ENCODE measurements around the gene RDH16. TPM values are rescaled to one million over a fixed set of nuclear protein-coding genes. Genes with fewer than 3 reads are reported as not detected.

RDH16 gene
- total RNA-seq, 6 donors from 2014 or later = 0.46 to 0.98 (median 0.54) TPM; not detected in 1

- no peak for DNase-seq
- H3K4me1 ChIP-seq = peaks cover 15 to 23% (median 18%) of the 10 kb centered on the region in 4 donors
- H3K4me3 ChIP-seq = no peak overlapping the region
- H3K27ac ChIP-seq = no peak overlapping the region
- TF ChIP-seq CTCF (IDR thresholded peaks at IDR 0.05) (no peak), POLR2A (IDR thresholded peaks at IDR 0.05) (no peak)
- 81 to 88% methylated on average over 2 of the region's 2 CpGs for whole genome bisulfite sequencing, 2 donors
- no peaks in the 10 kb centered on the region for H3K27me3 ChIP-seq
- H3K36me3 ChIP-seq = no peaks in the 10 kb centered on the region
- no peak for ATAC-seq (ENCODE audit: low FRiP score in 2 of 2)
- no peaks in the 10 kb centered on the region for H3K9me3 ChIP-seq
Observed at GRCh38 chr12:56935157-56935556, 22.3 kb downstream of the RDH16 start.

- H3K27me3 ChIP-seq = no peaks in the 10 kb centered on the region
- H3K27ac ChIP-seq = peak within 1 kb of the TSS in 2 of 4 donors; percentile 26 to 30
- H3K9me3 ChIP-seq = no peaks in the 10 kb centered on the region
- no peak for ATAC-seq (ENCODE audit: low FRiP score in 2 of 2)
- 90 to 93% methylated on average over 15 of the region's 15 CpGs for WGBS, 2 donors
- peaks cover 15 to 23% (median 18%) of the 10 kb centered on the region in 4 donors for H3K4me1 ChIP-seq
- TF ChIP-seq POLR2A (IDR thresholded peaks at IDR 0.05) (no peak), EP300 (IDR thresholded peaks at IDR 0.05) (no peak), CTCF (IDR thresholded peaks at IDR 0.05) (no peak), POLR2AphosphoS5 (IDR thresholded peaks at IDR 0.05) (no peak)
- H3K4me3 ChIP-seq = no peak within 1 kb of the TSS
- DNase-seq = no peak
- no peaks in the 10 kb centered on the region for H3K36me3 ChIP-seq
Observed at GRCh38 chr12:56933826-56934625, 23.4 kb downstream of the RDH16 start, which contains the start of gene SDR9C7. TSS of gene SDR9C7 (minus strand) at chr12:56934408. CDS start at chr12:56934261, 147 bp downstream.

GRCh38 chr12:56932867-56933266 is 24.5 kb downstream of the RDH16 start:
- Histone ChIP-seq H3K4me3 (no peak overlapping the region), H3K36me3 (no peaks in the 10 kb centered on the region), H3K27ac (peak overlapping the region in 3 of 4 donors; percentile 26 to 45 (median 30)), H3K27me3 (no peaks in the 10 kb centered on the region), H3K9me3 (no peaks in the 10 kb centered on the region), H3K4me1 (peaks cover 15 to 23% (median 18%) of the 10 kb centered on the region in 4 donors)
- peak in 1 of 2 donors; percentile 62 for DNase-seq
- WGBS, 2 donors = 50 to 73% methylated on average over 1 of the region's 1 CpG
- TF ChIP-seq POLR2AphosphoS5 (IDR thresholded peaks at IDR 0.05) (no peak), POLR2A (IDR thresholded peaks at IDR 0.05) (peak in 1 of 4 donors; percentile 39)
- peak; percentile 64 to 74 for ATAC-seq (ENCODE audit: low FRiP score in 2 of 2)

- TF ChIP-seq POLR2AphosphoS5 (IDR thresholded peaks at IDR 0.05) = no peak
- no peak for TF ChIP-seq POLR2A (IDR thresholded peaks at IDR 0.05)
- TF ChIP-seq CTCF (IDR thresholded peaks at IDR 0.05) = no peak
- no peak for TF ChIP-seq EP300 (IDR thresholded peaks at IDR 0.05)
- no peak overlapping the region for H3K27ac ChIP-seq
- ATAC-seq (ENCODE audit: low FRiP score in 2 of 2) = no peak
Observed at GRCh38 chr12:56932146-56932545, 25.3 kb downstream of the RDH16 start.

GRCh38 chr12:56931474-56931978 is 25.9 kb downstream of the RDH16 start:
- ATAC-seq (ENCODE audit: low FRiP score in 2 of 2) = peak in 1 of 2 donors; percentile 48
- H3K36me3 ChIP-seq = no peaks in the 10 kb centered on the region
- H3K27ac ChIP-seq = peak overlapping the region in 1 of 4 donors; percentile 40
- TF ChIP-seq POLR2A (IDR thresholded peaks at IDR 0.05) = no peak
- TF ChIP-seq EP300 (IDR thresholded peaks at IDR 0.05) = no peak
- TF ChIP-seq POLR2AphosphoS5 (IDR thresholded peaks at IDR 0.05) = no peak
- no peak for TF ChIP-seq CTCF (IDR thresholded peaks at IDR 0.05)
- no peak for DNase-seq
- no peaks in the 10 kb centered on the region for H3K27me3 ChIP-seq
- H3K9me3 ChIP-seq = no peaks in the 10 kb centered on the region
- H3K4me3 ChIP-seq = no peak overlapping the region
- 72 to 80% methylated on average over 2 of the region's 2 CpGs for WGBS, 2 donors
- peaks cover 15 to 23% (median 18%) of the 10 kb centered on the region in 4 donors for H3K4me1 ChIP-seq

More at GRCh38 chr12:56932146-56932545, 25.3 kb downstream of the RDH16 start:
- DNase-seq = no peak
- Histone ChIP-seq H3K4me3 (no peak overlapping the region), H3K36me3 (no peaks in the 10 kb centered on the region), H3K9me3 (no peaks in the 10 kb centered on the region), H3K4me1 (peaks cover 15 to 23% (median 18%) of the 10 kb centered on the region in 4 donors), H3K27me3 (no peaks in the 10 kb centered on the region)
- 64 to 69% methylated on average over 5 of the region's 5 CpGs for WGBS, 2 donors
